CD4-positive, alpha-beta T cell treated with Interleukin-17A for 4 hours (primary cell): Measurements from ENCODE around the gene ERFL.
"Not testable (repeated sequence)": the region's sequence is repeated elsewhere in the genome, so short reads cannot be mapped to it uniquely, and the experiment has no call there.

Source experiments
- DNase-seq: peaks from one replicate; pipeline ENCODE4 v3.0.0-alpha.2; 2020; ENCODE audit warnings: mixed read lengths

ERFL gene

DNA sequence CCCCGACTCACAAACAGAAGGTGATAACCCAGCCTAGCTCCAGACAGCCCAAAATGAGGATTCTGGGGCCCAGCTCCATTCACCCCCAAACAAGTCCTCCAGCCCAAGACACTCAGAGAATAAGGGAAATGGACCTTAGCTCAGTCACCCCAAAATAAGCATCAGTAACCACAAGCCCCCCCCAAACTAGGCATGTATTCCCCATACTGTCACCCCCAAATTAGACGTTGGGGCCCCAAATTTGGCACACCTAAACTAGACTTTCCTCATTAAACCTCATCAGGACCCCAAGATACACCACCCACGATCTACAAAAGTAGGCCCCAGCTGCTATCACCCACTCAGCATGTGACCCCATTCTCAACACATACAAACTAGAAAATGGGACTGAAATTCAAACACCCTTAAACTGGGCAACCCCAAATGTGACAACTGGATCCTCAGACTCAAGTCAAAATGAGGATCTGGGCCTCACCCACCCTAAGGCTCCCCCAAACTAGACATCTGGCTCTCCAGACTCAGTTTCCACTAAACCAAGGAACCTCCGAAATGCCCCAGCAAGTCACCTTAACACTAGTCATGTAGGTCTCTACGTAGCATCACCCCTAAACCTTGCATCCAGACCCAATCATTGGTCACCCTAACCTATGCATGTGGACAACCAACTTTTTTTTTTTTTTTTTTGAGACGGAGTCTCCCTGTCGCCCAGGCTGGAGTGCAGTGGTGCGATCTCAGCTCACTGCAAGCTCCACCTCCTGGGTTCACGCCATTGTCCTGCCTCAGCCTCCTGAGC is 13.4 kb upstream of the ERFL start:
- no peak for DNase-seq

GRCh38 chr19:41940731-41941409 is 12.6 kb upstream of the ERFL start:
- peak; percentile 18 for DNase-seq

DNA sequence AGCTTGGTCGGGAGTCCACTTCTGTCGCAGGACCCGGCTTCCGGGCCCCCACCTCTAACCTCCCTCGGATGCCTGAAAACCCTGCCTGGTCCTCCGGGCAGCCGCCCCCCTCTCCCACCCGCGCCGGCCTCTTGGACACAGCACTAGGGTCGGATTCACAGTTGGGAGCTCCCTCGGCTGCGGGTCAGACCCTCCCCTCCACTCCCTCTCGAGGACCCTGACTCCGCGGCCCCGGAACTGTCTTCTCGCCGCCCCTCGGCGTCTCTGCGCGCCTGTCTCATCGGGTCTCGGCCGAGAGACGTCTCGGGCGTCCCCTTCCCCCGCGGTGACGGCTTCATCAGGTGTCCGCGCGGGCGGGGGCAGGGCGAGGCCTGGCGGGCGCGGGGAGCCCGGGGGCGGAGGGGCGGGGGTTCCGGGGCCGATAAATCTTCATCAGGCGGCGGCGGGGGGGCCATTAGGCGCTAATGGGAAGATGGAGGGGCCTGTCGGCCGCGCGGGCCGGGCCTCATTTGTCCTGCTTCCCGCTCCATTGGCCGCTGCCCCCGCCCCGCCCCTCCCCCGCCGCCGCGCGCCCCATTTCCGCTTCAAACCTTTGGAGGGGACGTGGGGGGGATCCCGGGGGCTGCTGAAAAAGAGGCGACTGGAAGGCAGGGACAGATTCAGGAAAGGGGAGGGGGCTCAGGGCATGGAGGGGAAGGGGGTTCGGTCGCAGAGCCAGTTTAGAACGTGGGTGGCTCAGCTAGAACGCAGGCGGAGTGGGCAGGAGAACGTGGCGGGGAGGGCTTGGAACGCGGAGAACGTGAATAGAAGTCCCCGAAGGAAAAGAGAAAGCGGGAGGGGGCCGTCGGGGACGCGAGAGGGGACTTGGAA is 11.8 kb upstream of the ERFL start:
- peak; percentile 74 for DNase-seq

DNA sequence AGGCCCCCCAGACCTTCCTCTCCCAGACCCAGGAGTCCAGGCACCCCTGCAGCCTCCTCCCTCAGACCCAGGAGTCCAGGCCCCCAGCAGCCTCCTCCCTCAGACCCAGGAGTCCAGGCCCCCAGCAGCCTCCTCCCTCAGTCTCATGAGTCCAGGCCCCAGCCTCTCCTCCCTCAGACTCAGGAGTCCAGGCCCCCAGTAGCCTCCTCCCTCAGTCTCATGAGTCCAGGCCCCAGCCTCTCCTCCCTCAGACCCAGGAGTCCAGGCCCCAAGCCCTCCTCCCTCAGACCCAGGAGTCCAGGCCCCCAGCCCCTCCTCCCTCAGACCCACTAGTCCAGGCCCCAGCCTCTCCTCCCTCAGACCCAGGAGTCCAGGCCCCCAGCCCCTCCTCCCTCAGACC is 11.0 kb upstream of the ERFL start:
- DNase-seq, result not testable (repeated sequence)

- DNase-seq, result no peak
Measured at GRCh38 chr19:41937525-41938468, 9.5 kb upstream of the ERFL start.

- no peak for DNase-seq
Measured at GRCh38 chr19:41936961-41937360, 8.7 kb upstream of the ERFL start.

DNA sequence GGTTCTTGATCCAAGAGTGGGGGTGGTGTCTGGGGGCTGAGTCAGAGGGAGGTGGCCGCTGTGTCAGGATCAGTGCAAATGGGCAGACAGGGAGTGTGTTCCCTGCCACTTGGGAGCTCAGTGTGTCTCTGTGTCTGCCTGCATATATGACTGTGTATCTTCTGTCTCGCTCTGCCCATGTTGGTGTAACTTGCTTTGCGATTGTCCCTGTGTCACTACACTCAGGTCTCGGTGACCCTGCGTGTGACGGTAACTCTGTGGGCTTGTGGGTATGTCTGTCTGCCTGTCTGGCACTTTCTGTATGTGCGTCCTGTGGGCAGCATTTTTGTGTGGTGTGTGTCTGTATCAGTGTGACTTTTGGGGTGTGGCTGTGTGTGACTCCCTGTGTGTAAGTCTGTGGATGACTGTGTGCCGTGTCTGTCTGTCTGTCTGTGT is 8.2 kb upstream of the ERFL start:
- peak; percentile 56 for DNase-seq

DNA sequence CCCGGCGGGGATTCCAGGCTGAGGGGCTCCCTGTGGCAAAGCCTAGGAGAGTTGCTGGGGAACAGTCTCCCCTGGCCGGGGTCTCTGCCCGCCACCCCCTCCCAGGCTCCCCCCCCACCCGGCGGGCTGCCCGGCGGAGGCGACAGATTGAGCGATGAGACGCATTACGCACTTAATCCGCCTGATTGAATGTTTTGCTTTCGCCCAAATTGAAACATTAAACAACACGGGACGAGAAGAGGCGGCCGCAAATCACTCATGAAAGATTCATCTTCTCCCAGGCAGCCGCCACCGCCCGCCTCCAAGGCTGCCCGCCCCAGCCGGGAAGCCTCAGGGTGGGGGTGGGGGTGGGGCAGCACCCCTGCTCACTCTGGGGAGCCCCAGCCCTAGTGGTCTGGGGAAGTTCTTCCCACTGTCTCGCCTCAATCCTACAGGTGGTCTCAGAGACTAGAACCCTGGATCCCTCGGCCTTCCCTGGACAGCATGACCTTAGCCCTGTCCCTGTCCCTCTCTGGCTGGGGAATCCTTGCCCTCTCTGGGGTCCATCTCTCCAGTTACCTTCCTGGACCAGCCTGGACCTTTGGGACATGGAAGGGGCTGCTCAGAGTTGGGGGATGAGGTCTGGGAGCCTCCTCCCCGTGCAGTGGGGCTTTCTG is 7.6 kb upstream of the ERFL start:
- DNase-seq, result peak; percentile 23

- DNase-seq, result peak; percentile 85
Measured at GRCh38 chr19:41934849-41935374, 6.7 kb upstream of the ERFL start.

DNA sequence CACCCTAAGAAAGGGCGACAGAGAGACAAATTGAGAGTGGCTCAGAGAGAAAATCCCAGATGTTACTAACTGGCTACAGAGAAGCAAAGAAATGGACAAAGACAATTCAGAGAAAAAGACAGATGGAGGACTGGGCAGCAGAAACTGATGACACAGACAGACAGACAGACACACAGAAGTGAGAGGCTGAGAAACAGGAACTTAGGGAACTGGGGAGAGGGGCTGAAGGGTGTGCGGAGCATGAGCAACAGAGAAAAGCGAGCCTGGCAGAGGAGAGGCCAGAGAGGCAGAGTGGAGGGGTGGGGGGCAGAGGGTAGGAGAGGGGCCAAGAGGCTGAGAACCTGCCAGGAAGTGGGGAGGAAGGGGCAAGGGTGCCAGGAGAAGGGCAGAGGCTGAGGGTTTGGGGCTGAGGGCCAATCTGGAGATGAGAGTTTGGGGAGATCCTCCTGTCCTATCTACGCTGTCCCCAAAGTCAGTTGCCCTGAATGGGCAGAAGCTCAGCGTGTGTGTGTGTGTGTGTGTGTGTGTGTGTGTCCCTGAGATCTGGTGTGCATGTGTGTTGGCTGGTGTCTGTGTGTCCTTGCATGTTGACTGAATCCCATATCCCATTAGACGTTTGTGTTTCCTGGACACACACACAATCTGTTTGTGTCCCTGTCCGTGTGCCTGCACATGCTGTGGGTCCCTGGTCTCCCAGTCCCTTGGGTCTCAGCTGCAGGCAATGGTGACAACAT is 5.6 kb upstream of the ERFL start:
- no peak for DNase-seq

GRCh38 chr19:41932720-41933332 is 4.6 kb upstream of the ERFL start:
- DNase-seq, result no peak

DNA sequence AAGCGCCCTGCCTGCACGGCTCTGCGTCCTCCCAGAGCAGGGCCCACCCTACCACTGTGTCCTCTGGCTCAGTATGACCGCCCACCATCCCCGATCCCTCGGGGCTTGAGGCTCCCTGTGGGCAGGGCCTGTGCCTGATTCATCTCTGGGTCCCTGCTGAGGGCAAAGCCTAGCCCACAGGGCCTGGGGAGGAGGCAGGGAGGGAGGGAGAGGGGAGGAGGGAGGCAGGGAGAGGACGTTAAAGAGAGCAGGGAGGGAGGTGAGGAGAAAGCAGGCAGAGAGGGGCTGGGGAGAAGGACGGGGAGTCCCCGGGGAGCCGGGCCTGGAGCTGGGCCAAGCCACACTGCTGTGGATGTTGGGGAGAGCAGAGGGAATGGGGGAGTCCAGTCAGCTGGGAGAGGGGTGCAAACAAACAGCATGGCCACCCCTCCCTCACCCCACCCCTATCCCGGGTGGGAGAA is 4.0 kb upstream of the ERFL start:
- DNase-seq, result no peak

DNA sequence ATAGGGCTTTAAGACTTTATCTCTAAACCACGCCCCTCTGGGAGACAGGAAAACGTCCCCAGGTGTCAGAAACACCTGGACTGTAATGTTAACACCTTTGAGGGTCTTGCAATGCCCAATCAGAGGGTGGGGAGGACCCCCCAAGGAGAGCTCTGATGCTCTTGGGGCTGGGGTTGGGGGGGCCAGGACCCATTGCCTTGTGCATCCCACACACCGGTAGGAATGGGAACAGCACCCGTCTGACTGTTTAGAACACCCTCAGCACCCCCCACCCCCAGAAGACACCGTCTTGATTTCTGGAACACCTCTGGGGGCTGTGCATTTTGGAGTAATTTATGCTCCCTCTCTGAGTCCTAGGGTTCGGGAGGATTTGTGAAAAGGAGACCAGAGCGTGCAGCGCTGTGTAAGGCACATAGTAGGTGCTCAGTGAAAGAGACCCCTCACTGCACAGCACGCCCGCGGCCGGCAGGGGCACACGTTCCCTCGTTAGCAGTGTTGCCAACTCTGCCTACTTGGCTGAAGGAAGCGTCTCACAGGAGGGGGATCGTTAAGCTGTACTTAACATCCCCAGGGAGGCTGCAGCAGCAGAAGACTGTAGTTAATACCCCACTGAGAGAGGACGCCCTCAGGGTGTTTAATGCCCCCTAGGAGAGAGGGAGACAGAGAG is 2.8 kb upstream of the ERFL start:
- DNase-seq, result peak; percentile 31

DNA sequence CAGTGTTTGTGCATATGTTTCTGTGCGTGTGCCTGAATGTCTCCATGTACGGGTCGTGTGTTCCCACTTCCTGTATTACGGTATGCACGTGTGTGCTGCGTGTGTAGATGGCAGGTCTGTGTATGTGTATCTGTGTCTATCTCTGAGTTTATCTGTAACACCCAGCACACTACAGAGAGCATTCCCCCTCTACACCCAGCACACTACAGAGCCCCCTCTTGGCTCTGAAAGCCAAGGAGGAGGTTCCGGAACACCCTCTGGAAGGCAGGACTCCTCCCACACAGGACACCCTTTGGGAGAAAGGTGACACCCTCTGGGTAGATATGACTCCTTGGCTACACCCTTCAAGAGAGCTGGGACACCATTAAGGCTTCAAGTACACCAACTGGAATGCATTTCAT is 2.1 kb upstream of the ERFL start:
- DNase-seq, result no peak

- DNase-seq, result no peak
Measured at GRCh38 chr19:41929536-41930071, 1.4 kb upstream of the ERFL start.

DNA sequence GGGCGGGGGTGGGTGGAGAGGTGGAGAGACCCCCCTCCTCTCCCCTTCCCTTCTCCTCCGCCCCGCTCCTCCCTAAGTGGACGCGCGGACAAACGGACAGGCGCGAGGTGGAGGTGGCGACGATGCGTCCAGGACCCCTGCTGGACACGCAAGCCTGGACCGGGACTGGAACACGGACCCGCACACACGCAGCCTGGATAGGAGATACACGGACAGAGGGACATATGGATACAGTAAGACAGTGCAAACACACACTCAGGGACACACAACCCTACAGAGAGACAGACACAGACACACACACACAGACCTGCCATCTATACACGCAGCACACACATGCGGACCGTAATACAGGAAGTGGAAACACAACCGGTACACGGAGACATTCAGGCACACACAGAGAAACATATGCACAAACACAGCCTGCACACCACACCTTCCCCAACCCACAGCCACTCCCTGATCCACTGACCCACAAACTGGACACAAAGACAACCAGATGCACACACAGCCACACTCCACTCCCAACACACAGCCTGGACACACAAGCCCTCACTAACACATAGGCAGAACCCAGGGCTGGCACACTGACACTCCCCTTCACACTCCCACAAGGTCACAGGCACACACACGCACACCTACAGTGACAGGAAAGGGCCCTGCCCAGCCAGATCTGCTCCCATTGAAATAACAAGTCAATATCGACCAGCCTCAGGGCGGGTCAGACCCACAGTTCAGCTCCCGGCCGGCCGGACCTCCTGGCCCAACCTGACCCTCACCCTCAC is 696 bp upstream of the ERFL start:
- peak; percentile 69 for DNase-seq

DNA sequence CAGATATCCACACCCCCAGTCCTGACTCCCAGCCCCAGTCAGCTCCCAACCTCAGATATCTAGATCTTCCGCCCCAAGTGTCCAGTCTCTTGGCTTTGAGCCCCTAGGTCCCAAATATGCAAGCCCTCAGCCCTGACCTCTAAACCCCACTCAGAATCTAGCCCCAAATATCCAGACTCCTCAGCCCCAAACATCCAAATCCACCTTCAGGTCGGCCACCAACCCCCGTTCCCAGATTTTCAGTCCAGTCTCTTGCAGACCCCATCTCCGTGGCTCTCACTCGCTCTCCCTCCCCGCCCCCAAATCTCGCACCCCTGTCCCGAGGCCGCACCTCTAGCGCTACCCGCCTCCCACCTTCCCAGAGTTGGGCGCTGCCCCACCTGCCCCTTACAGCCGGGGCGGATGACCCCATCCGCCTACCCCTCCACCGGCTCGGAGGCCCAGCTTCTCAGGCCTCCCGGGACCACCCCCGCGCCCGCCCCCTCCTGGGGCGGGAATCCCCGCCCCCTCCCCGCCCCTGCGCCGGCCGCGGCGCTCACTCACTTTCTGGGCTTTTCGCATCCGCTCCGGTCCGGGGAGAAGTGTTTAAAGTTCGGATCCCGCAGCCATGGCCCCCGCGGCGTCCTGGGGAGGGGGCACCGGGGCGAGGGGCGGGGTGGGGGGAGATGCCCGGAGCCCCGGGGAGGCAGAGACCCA is 604 bp downstream of the ERFL start:
- DNase-seq, result peak; percentile 74
